Left lung (tissue), 10 donors: ENCODE measurements around the gene MYO18B. TPM values are rescaled to one million over a fixed set of nuclear protein-coding genes. Genes with fewer than 3 reads are reported as not detected.

Source experiments
- ATAC-seq: fragments of 200-7000 bp; cut with Tn5 transposase; one replicate; pipeline ENCODE4 v1.9.1; 2020; ENCODE audit warnings: moderate library complexity
- DNase-seq, 4 donors: peaks; one replicate each; pipeline ENCODE4 v3.0.0-alpha.2; 2013 to 2020
- H3K27ac ChIP-seq, 2 donors: fragments of 200-600 bp; sonication (generic) in 1 of 2; one replicate each; pipeline versions ENCODE4 v1.5.0 to v1.8.0; 2020 to 2021
- H3K27me3 ChIP-seq, 2 donors: fragments of 200-600 bp; sonication (generic) in 1 of 2; one replicate each; pipeline versions ENCODE4 v1.5.0 to v1.8.0; 2020 to 2021
- H3K36me3 ChIP-seq, 2 donors: fragments of 200-600 bp; sonication (generic) in 1 of 2; one replicate each; pipeline versions ENCODE4 v1.5.0 to v1.8.0; 2020 to 2021
- H3K4me1 ChIP-seq, 2 donors: fragments of 200-600 bp; one replicate each; pipeline ENCODE4 v1.8.0; 2021
- H3K4me3 ChIP-seq, 2 donors: fragments of 200-600 bp; sonication (generic) in 1 of 2; one replicate each; pipeline versions ENCODE4 v1.5.0 to v1.8.0; 2020 to 2021; ENCODE audit warnings: mild to moderate bottlenecking in 1 of 2
- H3K9me3 ChIP-seq, 2 donors: fragments of 200-600 bp; sonication (generic) in 1 of 2; one replicate each; pipeline versions ENCODE4 v1.5.0 to v1.8.0; 2020 to 2021
- CTCF ChIP-seq, 2 donors: fragments of 200-600 bp; sonication (generic) in 1 of 2; IDR thresholded peaks; one replicate each; pipeline versions ENCODE4 v1.5.0 to v1.8.0; 2021; ENCODE audit warnings: antibody characterized with exemption in 2 of 2
- intact Hi-C, 2 donors: fragments of 100-400 bp; cut with DNase I; formaldehyde crosslinking; loops; one replicate each; pipeline versions ENCODE4 v1.11.2 to v1.14.2; 2022
- polyA plus RNA-seq, 6 donors: library from polyadenylated mRNA; unstranded; fragments of 120-200 nt; gene quantifications; one replicate each; pipeline ENCODE4 v1.2.1, GENCODE V29; 2013; ENCODE audit not compliant: insufficient read length in 6 of 6
- total RNA-seq, 2 donors: library from RNA; stranded (reverse); fragmentation: NEBNext Ultra II Directional; extraction: Animal tissue kit (Norgen Biotek cat#: 25700); gene quantifications; one replicate each; pipeline ENCODE4 v1.2.1, GENCODE V29; 2021
- donor health status: DM: no; HTN: yes; CAD: no.
- donor health status: DM: no; HTN: no; CAD: no.

Gene MYO18B
- total and polyA plus RNA-seq, 8 donors = 0.06 to 0.37 (median 0.15) TPM

- DNase-seq (no peak), ATAC-seq (no peak)
- TF ChIP-seq CTCF (IDR thresholded peaks at IDR 0.05) = no peak
- Histone ChIP-seq H3K27me3 (peaks cover 0 to 22% of the 10 kb centered on the region in 2 donors), H3K27ac (no peak overlapping the region), H3K4me3 (no peak overlapping the region), H3K36me3 (no peaks in the 10 kb centered on the region), H3K4me1 (no peaks in the 10 kb centered on the region), H3K9me3 (no peaks in the 10 kb centered on the region)
- intact Hi-C loops = no loop called here
Measured at GRCh38 chr22:25786165-25786564, 44.2 kb downstream of the MYO18B start.

- intact Hi-C loops = no loop called here
- ATAC-seq (no peak), DNase-seq (no peak)
- no peak for TF ChIP-seq CTCF (IDR thresholded peaks at IDR 0.05)
- Histone ChIP-seq H3K9me3 (no peaks in the 10 kb centered on the region), H3K27me3 (peaks cover 0 to 22% of the 10 kb centered on the region in 2 donors), H3K36me3 (no peaks in the 10 kb centered on the region), H3K4me1 (no peaks in the 10 kb centered on the region), H3K4me3 (no peak overlapping the region), H3K27ac (no peak overlapping the region)
Measured at GRCh38 chr22:25791556-25791955, 49.6 kb downstream of the MYO18B start.

GRCh38 chr22:25795478-25795877, 53.5 kb downstream of the MYO18B start:
- intact Hi-C loops = no loop called here
- no peaks in the 10 kb centered on the region for H3K36me3 ChIP-seq
- TF ChIP-seq CTCF (IDR thresholded peaks at IDR 0.05) = no peak
- no peak overlapping the region for H3K4me3 ChIP-seq
- no peak for DNase-seq
- ATAC-seq = no peak
- peaks cover 0 to 32% of the 10 kb centered on the region in 2 donors for H3K27me3 ChIP-seq
- H3K9me3 ChIP-seq = no peaks in the 10 kb centered on the region
- H3K4me1 ChIP-seq = no peaks in the 10 kb centered on the region
- H3K27ac ChIP-seq = no peak overlapping the region

GRCh38 chr22:25797498-25798290, 55.7 kb downstream of the MYO18B start:
- no peak for TF ChIP-seq CTCF (IDR thresholded peaks at IDR 0.05)
- H3K36me3 ChIP-seq = no peaks in the 10 kb centered on the region
- no peaks in the 10 kb centered on the region for H3K4me1 ChIP-seq
- H3K9me3 ChIP-seq = no peaks in the 10 kb centered on the region
- DNase-seq (no peak), ATAC-seq (no peak)
- intact Hi-C loops = no loop called here
- peaks cover 0 to 35% of the 10 kb centered on the region in 2 donors for H3K27me3 ChIP-seq
- H3K27ac ChIP-seq = no peak overlapping the region
- no peak overlapping the region for H3K4me3 ChIP-seq

GRCh38 chr22:25800766-25801165, 58.8 kb downstream of the MYO18B start:
- no peaks in the 10 kb centered on the region for H3K4me1 ChIP-seq
- H3K27me3 ChIP-seq = peaks cover 0 to 43% of the 10 kb centered on the region in 2 donors
- no peak overlapping the region for H3K4me3 ChIP-seq
- DNase-seq (no peak), ATAC-seq (no peak)
- intact Hi-C loops = no loop called here
- H3K36me3 ChIP-seq = no peaks in the 10 kb centered on the region
- no peak for TF ChIP-seq CTCF (IDR thresholded peaks at IDR 0.05)
- no peak overlapping the region for H3K27ac ChIP-seq
- no peaks in the 10 kb centered on the region for H3K9me3 ChIP-seq
